Measurements from ENCODE around the gene MGAT1.

The MGAT1 gene

DNA sequence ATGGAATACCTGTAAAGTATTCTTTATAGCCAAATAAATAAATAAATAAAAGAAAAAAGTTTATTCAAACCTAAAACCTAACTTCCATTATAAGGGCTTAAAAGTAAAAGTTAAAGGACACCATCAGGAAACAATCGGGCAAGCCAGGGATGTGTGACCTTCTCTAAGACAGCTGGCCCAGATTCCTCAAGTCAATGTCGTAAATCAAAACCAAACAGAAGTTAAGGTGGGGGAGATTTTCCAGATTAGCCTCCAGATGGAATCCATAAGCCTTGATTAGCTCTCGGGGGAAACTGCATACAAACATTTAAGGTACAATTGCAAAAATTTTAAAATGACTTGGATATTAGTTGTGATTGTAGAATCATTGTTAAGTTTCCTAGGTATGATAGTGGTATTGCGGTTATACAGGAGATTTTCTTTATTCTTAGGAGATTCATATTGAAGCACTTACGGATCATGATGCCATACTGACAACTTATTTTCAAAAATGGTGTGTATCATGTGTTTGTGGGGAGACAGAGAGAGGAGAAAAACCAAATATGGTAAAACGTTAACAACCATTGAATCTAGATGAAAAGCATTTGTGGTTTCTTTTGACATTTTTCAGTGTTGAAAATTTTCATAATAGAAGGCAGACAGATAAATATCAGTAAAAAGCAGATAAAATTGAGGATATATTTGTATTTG lies 21.5 kb upstream of the MGAT1 start:
- no peak for DNase-seq (ENCODE audit: low spot score)

DNA sequence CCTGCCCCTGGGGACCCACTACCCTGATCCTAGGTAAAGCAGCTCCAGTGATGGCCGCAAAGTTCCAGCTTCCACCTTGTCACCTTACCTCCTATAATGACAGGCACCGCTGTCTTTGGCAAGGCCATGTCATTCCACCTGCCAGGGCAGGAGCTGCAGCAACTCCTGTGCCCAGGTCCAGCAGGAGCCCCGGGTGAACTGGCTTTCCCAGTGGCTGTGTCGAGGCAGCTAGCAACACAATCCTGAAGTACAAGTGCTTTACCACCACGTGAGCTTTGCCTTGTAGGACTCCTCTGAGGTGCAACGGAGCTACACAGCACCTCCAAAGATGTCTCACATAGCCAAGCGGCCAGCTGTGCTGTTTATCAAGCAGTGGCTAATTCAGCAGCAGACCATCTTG lies 20.7 kb upstream of the MGAT1 start:
- DNase-seq (ENCODE audit: low spot score): no peak

DNA sequence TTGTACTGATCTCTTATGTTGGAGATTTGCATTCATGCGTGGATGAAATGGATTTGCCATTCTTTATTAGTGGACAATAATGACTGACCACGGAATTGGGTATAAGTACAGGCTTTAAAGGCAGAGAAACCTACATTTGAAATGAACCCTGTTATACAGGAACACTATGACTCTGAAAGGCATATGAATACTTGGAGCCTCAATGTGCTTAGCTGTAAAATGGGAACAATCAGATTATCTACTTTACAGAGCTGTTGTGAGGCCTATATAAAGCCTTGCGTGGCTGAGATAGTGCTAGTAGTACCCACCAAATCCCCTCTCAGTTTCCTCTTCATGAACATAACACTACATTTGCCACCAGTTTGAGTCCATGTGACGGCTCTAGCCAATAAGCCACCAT lies 18.9 kb upstream of the MGAT1 start:
- DNase-seq (ENCODE audit: low spot score): no peak

DNA sequence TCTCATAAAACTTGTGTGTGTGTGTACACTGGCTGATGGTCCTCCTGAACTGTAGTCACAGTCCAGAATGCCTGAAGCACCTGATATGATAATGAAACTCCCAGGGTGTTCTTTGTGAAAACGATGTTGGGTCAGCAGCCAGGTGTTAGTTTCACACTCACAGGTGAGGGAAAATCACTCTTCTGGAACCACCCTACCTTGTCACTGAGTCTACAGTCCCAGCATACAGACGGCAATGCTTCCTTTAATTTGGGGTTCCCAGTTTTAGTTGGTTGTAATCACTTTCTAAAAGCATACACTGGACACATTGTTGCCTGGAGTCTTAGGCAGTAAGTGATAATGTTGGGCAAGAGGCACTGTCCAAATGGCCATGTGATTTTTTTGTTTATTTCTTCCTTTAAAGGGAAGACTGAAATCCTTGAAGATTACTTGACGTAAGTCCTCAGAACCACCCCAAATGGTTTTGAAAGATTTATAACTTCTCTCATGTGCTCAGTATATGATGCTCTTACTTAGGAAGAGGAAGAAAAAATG lies 18.2 kb upstream of the MGAT1 start:
- DNase-seq (ENCODE audit: low spot score): no peak

DNA sequence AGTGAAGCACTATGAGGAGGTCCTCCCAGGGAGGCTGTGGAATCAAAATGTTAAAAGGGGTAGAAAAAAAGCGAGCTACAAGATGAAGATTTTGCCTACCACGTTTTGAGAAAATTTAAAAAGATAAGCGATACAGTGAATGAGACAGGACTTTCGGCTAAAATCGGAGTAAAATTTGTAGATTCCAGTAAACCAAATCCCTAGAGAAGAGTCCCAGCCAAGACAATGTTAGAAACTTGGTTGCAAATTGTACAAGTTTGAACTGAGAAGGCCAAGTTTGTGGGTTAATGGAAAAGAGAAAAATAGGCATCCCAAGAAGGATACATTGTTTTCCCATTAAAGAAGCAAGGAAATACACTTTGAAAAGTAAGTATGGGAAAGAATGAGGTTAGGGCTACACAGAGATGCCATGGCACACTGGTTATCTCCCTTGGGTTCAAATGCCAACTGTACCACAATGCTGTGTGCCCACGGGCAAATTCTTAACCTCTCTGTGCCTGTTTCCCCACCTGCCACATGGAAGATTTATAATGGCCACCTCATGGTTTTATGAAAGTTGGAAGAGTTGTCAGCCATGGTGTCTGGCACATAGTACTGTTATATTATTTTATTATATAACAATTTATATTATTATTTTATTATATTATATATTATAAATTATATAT lies 16.2 kb upstream of the MGAT1 start:
- DNase-seq (ENCODE audit: low spot score): no peak

DNA sequence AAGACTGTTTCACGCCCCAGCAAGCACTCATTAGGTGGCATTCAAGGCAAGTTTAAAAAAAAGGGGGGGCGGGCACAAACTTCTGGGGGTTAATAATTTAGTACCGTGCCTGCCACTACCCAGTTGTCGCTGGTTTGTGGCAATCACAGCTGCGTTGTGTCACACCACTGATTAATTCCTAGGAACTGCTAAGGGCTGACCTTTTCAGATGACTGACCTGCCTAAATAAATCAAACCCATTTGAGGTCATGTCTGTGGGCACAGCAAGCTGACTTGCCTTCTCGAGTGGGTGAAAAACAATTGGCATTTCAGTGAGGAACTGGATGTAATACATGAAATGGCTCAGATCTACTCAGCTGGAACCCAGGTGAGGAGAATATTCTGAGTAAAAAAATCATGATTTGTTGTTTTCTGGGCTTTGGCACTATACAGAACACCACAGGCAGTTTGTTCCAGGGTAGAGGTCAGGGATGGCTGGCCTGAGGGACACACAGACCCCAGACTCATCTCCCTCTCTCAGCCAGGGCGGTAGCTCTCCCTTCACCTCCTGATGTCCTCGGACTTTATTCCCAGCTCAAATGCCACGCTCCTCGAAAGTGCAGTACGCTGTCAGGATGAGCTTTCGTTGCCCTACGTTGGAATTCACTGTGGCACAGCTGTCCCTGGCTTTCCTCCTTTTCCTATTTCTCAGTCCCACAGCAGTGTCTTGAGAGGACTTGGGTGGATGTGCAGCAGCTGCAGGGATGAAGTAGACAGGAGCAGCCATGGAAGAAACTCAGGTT lies 15.5 kb upstream of the MGAT1 start:
- no peak for DNase-seq (ENCODE audit: low spot score)

DNA sequence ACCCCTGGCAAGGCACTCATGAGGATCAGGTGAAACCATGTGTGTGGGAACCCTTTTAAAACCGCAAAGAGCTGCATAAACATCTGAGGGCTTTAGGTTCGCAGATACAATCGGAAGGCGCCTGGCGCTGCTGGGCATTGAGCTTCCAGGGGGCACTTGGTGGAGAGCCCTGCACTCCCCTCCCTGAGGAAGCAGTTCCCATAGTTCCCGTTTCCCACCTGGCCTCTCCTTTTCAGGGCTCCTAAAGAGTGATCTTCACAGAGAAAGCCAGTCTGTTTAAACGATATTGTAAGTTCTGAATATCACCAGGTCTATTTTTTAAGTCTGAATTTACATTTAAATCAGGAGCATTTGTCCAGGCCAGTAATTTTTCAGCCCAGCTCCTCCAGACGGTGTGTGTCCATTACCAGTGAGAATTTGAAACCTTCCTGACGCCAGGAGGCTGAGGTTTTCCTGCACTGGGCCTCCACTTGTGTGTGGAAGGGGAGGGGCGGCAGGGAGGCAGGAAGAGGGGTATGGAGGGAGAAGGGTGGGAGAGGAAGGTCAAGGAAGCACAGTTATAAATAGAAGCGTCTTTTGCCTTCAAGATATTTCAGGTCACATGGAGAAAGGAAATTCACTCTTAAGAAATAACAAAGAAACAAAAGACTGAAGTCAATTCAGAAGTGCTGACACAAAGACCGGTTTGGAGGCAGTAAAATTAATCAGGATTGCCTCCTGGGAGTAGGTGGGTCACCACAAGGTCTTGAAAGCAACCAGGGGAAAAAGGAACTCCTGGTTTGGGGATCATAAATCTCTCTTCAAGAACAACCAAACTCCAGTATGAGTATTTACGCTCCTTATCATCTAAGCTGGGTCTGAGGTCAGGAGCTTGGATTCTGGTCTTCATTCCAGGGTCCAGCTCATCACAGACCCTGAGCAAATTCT lies 14.3 kb upstream of the MGAT1 start:
- no peak for DNase-seq (ENCODE audit: low spot score)

DNA sequence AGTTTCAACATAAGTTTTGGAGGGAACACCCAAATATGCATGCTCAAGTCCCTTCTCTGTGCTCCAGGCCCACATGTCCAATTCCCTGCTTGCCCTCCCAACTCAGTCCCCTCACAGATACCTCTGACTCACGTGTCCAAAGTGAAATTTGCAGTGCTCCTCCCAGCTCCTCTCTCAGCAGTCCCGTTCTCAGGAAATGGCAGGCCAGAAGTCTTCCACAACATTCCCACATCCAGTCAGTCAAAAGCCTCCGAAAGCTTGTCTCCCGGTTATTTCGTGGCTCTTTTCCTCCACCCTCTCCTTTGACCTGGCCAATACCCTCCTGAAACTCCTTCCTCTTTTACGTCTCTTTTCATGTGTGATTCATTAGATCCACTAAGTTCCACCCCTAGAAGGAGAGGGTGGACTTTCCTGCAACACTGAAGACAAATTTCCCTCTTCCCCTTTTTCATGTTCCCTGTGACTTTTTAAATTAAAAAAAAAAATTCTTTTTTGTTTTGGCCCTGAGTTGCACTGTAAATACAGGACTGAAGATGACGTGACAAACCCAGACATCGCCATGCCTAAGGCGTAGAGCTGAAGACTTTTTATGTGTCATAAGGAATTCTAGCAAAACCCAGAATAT lies 12.8 kb upstream of the MGAT1 start:
- DNase-seq (ENCODE audit: low spot score): no peak

DNA sequence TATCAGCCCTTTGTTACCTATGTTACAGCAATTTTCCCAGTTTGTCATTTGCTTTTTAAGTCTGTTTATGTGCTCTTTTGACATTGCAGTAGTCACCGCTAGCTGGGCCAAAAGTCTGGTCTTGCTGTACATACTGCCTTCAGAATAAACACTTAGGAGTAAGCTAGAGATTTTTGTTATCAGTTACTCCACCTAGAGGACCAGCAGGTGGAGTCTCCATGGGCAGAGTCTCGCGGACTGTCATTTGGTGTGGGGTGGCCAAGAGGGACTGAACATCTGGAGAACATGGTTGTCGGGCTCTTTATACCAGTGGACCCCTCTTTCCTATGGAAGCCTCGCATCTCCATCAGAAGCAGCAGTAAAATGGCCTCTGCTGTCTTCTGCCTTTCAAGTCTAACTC lies 10.8 kb upstream of the MGAT1 start:
- DNase-seq (ENCODE audit: low spot score): no peak

DNA sequence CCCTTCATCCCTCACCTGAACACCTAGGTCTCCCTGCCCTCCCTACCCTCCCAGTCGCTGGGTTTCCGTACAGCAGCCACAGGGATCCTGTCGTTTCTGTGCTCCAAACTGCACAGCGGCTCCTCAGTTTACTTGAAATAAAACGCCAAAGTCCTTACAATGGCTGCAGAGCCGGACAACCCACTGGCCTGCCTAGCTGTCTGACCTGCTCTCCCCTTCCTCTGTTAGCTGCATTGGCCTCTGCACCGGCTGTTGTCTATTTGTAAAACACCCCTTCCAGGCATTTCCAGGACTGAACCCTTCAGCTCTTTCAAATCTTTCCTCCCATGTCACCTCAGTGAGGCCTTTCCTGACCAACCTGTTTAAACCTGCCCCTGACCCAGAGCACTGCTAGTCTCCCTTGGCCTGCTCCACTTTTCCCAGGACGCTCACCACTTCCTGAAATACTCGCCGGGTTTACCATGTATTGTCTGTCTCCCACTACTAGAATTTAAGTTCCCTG lies 9.1 kb upstream of the MGAT1 start:
- no peak for DNase-seq (ENCODE audit: low spot score)

DNA sequence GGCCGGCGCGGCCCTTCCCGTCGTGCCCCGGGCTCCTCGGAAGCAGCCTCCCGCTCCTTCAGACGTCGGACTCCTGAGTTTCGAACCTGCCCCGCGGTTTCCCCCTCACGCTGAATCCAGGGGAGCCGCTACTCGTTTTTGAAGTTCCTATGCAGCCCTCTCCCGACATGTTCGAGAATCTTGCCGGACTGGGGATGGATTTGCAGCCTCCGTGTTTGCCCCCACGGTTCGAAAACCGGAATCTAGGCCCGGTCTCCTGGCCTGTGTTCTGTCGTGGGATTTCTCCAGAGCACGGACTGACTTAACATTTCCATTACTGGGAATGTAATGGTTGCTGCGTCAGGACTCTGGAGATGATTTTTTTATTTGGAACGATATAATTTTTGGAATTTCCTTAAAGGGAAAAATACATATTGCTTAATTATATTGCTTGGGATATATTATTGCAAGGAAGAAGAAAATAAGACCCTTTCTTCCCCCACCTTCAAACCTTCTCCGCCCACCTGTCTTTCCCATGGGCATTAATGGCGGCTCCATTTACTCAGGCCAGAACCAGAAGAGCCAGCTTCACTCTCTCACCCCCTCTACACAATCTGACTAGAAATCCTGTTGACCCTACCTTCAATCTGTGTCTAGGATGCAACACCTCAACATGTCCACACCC lies 8.5 kb upstream of the MGAT1 start:
- DNase-seq (ENCODE audit: low spot score): no peak

DNA sequence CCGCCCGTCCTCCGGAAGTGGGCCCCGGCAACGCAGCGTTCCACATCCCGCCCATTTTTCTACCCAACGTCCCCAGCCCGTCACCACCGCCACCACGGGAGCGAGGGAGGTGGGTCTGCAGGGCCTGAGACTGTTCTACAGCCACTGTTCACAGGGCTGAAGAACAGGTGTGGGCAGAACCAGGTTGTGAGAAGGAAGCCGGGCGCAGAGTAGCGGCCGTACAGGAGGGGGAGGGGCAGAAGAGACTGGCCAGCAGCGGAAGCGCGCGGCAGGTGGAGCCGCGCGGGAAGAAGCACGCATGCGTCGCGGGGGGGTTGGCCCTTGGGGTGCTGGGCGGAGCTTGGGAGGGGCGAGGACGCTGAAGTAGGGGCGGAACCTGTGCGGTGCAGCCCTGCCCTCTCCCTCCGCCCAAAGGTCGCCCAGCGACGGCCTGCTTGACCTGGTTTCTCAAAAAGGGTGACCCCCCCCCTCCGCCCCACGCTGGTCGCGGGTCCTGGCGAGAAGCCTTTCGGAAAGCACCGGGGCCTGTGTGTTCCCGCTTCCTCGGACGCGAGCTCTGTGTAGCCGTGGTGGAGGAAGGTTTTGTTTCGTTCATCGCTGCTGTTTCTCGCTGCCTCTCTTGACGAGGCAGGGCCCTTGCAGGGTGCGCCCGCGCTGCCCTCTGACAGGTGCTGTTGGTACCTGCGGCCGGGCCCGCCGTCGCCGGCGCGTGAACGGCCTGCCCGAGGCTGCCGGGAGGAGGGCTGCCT lies 7.8 kb upstream of the MGAT1 start:
- DNase-seq (ENCODE audit: low spot score): peak; percentile 98

DNA sequence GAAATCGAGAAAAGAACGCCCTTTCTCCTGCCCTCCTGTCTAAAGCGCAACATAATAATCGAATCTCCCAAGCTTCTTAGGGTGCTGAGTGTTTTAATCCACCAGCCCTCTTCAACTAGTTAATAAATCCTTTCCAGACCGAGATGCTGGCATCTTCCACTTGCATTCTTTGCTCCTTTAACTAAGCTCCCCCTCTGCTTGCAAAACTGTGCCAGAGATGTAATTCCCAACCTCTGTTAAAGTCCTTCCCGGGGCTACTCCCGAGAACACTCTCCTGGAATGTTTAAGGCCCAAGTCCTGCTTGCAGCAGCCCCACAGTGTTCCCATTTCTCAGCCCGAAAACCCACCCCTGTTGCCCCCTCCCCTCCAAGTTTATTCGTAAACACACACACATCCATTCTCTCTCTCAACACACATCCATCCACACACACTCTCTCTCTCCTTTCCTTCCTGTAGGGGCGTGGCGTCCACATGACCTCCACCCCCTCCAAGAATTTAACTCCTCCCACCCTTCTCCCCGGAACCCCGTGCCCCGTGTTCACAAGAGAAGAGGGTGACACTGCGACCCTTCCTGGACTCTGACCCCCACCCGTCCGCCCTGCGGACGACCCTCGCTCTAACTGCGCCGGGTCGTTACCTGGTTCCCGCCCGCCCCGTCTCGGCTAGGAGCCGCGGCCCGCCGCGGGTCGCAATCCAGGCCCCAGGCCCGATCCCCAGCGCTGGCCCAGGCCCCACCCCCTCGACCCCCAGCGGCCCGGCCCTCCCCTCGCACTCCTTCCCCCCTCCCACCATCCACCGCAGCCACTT lies 7.0 kb upstream of the MGAT1 start:
- peak; percentile 95 for DNase-seq (ENCODE audit: low spot score)

DNA sequence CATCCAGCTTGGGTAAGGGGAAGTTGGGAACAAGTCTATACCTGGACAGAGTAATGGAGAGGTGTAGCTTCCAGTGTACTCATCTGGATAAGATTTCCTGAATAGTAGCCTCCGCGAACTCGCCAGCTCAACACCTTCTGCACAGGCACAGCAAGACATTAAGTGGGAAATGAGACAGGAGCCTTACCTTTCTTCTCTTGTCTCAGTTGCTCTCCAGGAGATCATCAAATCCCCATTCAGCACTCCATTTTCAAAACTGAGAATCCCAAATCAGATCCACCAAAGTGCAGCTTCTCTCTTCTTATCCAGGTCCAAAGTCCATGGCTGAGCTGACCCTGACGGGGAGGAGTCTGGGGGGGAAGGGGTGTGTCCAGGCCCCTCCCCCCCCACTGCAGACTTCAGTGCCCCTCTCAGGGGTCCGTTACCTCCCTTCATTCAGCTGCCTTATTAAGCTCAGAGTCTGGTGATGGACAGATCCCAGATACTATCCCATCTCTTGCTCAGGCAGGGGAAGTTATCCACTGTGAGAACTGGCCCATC lies 5.9 kb upstream of the MGAT1 start:
- no peak for DNase-seq (ENCODE audit: low spot score)

DNA sequence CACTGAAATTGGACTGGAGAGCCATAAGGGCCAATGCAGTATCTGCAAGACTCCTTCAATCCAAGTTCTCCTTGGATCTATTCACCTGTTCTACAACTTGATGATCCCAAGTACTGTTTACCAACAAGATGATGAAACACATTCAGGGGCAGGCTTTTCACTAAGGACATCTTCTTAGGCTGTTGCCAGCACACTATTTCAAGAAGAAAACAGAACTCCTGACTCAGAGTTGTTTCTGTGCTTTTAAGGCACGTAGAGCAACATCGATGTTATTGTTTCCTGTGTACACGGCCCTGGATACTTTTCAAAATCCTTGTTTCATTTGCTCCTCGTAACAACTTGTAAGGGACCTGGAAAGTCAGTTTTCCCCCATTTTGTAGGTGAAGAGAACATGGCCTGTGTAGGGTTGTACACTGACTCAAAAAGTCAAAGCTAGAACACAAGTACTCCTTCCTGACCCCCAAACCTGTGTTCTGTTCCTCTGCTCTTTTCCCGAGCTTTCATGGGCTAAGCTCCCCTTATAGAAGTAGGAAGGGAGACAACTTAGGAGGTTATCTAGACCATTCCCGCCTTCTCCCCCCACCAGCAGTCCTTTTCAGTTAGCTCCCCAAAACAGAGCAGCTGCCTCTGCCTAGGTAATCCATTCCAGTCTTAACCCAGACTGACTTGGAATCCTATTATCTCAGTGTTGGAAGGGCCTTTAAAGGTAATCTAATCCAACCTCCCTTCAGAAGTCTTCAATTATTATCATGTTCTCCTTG lies 5.2 kb upstream of the MGAT1 start:
- no peak for DNase-seq (ENCODE audit: low spot score)

DNA sequence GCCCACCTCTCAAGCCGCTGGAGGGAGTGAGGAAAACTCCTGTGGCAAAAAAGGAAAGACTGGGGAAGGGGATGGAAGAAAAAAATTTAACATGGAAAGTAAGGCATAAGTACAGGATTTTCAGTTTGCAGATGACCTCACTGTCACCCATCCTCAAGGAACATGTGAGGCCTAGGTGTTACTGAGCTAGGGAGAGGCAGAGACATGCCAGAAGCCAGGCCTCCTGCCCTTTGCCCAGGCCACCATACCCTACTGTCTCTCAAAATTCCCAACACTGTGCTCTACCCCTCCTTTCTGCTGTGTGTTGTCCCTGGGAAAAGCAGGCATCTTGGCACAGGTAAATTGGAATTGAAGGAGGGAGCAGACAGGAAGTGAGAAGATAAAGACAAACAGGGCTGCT lies 4.4 kb upstream of the MGAT1 start:
- DNase-seq (ENCODE audit: low spot score): no peak

DNA sequence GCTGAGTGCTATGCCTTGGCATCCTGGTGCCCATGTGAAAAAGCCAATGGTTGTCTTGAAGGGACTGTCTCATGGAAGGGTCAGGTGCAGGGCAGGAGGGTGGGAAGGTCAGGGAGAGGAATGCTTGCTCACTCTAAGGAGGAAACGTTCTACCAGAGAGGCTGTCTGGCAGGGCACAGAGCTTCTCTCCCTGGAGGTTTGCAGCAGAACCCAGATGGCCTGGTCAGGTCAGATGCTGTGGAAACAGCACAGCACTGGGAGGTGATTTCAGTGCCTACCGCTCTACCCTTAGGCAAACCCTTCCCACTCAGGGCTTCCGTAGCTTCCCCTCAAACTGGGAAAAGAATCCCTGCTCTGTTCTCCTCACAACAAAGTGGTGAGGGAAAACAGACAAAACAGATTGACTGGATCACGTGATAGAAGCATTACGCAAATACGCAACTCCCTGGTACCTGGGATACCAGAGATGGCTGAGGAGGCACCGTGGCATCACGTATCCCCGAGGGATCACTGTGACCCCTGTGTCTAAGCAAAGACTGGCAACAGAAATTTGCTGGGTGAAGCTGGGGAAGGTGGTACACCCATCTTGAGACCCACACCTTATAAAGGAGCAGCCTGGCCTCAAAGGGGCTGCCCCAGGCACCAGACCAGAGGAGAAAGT lies 3.9 kb upstream of the MGAT1 start:
- DNase-seq (ENCODE audit: low spot score): no peak

Measured in ecto neural progenitor cell (in vitro differentiated cells).